ENCODE data around the gene CCDC157. TPM values are rescaled to one million over a fixed set of nuclear protein-coding genes. Genes with fewer than 3 reads are reported as not detected.
A peak's percentile ranks its signal among the peaks of the same experiment; 100 is the strongest.

The CCDC157 gene
- total RNA-seq, 1 donor from 2014 or later, result 3.7 TPM

DNA sequence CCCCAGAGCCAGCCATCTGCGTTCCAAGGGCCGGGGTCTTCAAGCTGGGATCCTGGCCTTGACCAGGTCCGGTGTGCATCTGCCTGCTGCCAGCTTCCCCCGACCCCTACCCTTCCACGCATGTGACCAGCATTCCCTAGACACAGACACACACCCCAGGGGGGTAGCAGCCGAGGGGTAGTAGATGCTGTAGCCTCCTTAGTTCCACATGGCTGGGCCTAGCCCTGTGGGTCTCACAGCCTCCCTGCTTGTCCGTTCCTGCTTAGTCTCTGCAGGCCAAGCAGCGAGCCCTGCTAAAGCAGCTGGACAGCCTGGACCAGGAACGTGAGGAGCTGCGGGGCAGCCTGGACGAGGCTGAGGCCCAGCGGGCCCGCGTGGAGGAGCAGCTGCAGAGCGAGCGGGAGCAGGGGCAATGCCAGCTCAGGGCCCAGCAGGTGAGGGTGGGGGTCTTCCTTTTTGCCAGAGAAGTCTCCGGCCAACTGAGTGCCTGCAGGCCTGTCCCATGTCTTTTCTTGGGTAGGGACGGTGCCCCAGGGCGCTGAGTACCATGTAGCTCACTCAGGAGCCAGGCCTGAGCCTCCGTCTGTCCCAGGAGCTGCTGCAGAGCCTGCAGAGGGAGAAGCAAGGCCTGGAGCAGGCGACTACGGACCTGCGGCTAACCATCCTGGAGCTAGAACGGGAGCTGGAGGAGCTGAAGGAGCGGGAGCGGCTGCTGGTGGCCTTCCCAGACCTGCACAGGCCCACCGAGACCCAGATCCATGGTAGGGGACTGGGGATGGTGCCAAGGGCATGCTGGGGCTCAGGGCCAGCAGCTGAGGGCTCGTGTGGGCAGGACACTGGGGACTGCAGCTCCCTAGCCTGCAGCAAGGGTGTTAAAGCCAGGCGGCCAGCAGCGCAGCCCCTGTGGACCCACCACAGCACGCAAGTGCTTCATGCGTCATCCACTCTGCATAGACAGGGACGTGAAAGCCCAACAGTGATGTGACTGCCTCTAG is 16.8 kb downstream of the CCDC157 start:
- no peak overlapping the region for H3K4me2 ChIP-seq
- TF ChIP-seq EZH2phosphoT487 (IDR thresholded peaks at IDR 0.05) (no peak), EZH2 (IDR thresholded peaks at IDR 0.05) (no peak)
- TF ChIP-seq, protein P1, sequence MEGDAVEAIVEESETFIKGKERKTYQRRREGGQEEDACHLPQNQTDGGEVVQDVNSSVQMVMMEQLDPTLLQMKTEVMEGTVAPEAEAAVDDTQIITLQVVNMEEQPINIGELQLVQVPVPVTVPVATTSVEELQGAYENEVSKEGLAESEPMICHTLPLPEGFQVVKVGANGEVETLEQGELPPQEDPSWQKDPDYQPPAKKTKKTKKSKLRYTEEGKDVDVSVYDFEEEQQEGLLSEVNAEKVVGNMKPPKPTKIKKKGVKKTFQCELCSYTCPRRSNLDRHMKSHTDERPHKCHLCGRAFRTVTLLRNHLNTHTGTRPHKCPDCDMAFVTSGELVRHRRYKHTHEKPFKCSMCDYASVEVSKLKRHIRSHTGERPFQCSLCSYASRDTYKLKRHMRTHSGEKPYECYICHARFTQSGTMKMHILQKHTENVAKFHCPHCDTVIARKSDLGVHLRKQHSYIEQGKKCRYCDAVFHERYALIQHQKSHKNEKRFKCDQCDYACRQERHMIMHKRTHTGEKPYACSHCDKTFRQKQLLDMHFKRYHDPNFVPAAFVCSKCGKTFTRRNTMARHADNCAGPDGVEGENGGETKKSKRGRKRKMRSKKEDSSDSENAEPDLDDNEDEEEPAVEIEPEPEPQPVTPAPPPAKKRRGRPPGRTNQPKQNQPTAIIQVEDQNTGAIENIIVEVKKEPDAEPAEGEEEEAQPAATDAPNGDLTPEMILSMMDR (IDR thresholded peaks at IDR 0.05), result no peak
- H3K4me1 ChIP-seq, result no peaks in the 10 kb centered on the region
- H3K27ac ChIP-seq, result no peak overlapping the region
- no peaks in the 10 kb centered on the region for H3K9me3 Mint-ChIP-seq
- no peaks in the 10 kb centered on the region for H3F3A ChIP-seq (ENCODE audit: low read depth)
- peaks cover 13% of the 10 kb centered on the region for H3K4me1 Mint-ChIP-seq
- H3K9ac ChIP-seq, result peak overlapping the region; percentile 55
- no peaks in the 10 kb centered on the region for H3K27me3 ChIP-seq
- H3K4me3 ChIP-seq, result no peak overlapping the region
- H3K4me3 Mint-ChIP-seq, result no peak overlapping the region
- peak; percentile 27 for DNase-seq (ENCODE audit: low spot score)
- H3K36me3 Mint-ChIP-seq, result peaks cover 10% of the 10 kb centered on the region
- peaks cover 10% of the 10 kb centered on the region for H3K27me3 Mint-ChIP-seq (ENCODE audit: insufficient read depth, low read depth)
- no peaks in the 10 kb centered on the region for H3K36me3 ChIP-seq
- no peaks in the 10 kb centered on the region for H4K20me1 ChIP-seq (ENCODE audit: low read depth)
- no peak overlapping the region for H3K27ac Mint-ChIP-seq
- H2AFZ ChIP-seq (replicated peaks), result no peak overlapping the region
- no peaks in the 10 kb centered on the region for H3K79me2 ChIP-seq (ENCODE audit: low read depth)
- no peaks in the 10 kb centered on the region for H3K9me3 ChIP-seq (ENCODE audit: low read depth)

DNA sequence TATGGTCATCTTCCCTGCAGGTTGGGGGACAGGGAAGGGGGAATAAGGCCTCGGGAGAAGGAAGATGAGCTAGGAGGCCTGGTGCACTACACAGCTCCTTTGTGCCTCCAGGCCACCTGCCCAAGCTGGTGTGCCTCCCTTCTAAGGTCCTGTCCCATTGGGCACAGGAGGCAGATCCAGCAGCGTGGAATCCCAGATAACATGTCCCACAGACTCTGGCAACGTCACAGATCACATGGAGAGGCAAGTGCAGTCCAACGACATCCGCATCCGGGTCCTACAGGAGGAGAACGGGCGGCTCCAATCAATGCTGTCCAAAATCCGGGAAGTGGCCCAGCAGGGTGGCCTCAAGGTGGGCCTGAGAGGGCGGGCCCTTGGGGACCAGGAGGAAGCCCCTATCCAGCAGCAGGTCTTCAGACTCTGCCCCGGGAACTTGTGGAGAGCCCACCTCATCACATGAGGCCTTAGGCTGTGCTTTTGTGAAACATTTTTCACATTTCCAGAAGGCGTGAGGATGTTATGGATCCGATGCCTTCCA is 18.6 kb downstream of the CCDC157 start:
- Mint-ChIP-seq H3K36me3 (peaks cover 13% of the 10 kb centered on the region), H3K27ac (no peak overlapping the region), H3K4me3 (no peak overlapping the region), H3K27me3 (ENCODE audit: insufficient read depth, low read depth) (peaks cover 10% of the 10 kb centered on the region), H3K4me1 (peaks cover 9% of the 10 kb centered on the region), H3K9me3 (no peaks in the 10 kb centered on the region)
- Histone ChIP-seq H3K36me3 (no peaks in the 10 kb centered on the region), H3K4me1 (no peaks in the 10 kb centered on the region), H3K9ac (no peak overlapping the region), H3K4me2 (no peak overlapping the region), H3K27ac (no peak overlapping the region), H2AFZ (replicated peaks) (no peak overlapping the region), H4K20me1 (ENCODE audit: low read depth) (no peaks in the 10 kb centered on the region), H3F3A (ENCODE audit: low read depth) (no peaks in the 10 kb centered on the region), H3K27me3 (no peaks in the 10 kb centered on the region), H3K79me2 (ENCODE audit: low read depth) (no peaks in the 10 kb centered on the region), H3K9me3 (ENCODE audit: low read depth) (no peaks in the 10 kb centered on the region), H3K4me3 (no peak overlapping the region)
- TF ChIP-seq EZH2phosphoT487 (IDR thresholded peaks at IDR 0.05) (no peak), EZH2 (IDR thresholded peaks at IDR 0.05) (no peak)
- TF ChIP-seq, protein P1 (IDR thresholded peaks at IDR 0.05), result no peak
- DNase-seq (ENCODE audit: low spot score), result no peak

DNA sequence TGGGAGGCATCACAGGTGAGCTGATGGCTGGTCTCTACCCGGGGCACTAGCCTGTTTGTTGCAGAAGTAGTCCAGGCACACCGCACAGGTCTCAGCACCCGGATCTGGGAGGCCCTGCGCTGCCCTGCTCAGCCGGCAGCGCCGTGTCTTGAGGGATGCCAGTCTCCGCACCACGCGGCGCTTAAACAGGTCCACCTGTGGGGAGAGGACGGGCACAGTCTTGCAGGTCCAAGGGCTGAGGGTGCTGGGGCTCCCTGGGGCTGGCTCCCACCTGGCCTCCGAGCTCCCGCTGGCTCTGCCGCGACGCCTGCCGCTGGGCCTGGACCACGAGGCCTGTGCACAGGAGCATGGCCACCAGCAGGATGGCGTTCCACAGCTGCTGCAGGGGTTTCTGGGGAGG is 23.2 kb downstream of the CCDC157 start:
- H3K27ac Mint-ChIP-seq, result no peak overlapping the region

More for the DNA sequence above, 23.2 kb downstream of the CCDC157 start:
- Histone ChIP-seq H3K9me3 (ENCODE audit: low read depth) (no peaks in the 10 kb centered on the region), H3K79me2 (ENCODE audit: low read depth) (no peaks in the 10 kb centered on the region), H3K9ac (no peak overlapping the region), H3F3A (ENCODE audit: low read depth) (no peaks in the 10 kb centered on the region), H3K4me2 (no peak overlapping the region), H2AFZ (replicated peaks) (no peak overlapping the region), H3K27me3 (no peaks in the 10 kb centered on the region), H3K4me3 (no peak overlapping the region), H4K20me1 (ENCODE audit: low read depth) (no peaks in the 10 kb centered on the region), H3K27ac (no peak overlapping the region), H3K36me3 (no peaks in the 10 kb centered on the region), H3K4me1 (no peaks in the 10 kb centered on the region)
- no peak for TF ChIP-seq EZH2phosphoT487 (IDR thresholded peaks at IDR 0.05)
- Mint-ChIP-seq H3K4me1 (peaks cover 2% of the 10 kb centered on the region), H3K4me3 (no peak overlapping the region), H3K9me3 (no peaks in the 10 kb centered on the region), H3K36me3 (peaks cover 16% of the 10 kb centered on the region), H3K27me3 (ENCODE audit: insufficient read depth, low read depth) (peaks cover 7% of the 10 kb centered on the region)
- DNase-seq (ENCODE audit: low spot score), result no peak

All from neural progenitor cell (in vitro differentiated cells).